HCT116 (cell line): ENCODE data around the gene NUDT8. TPM values are rescaled to one million over a fixed set of nuclear protein-coding genes. Genes with fewer than 3 reads are reported as not detected.

Experiments used
- ATAC-seq: fragments of 200-7000 bp; cut with Tn5 transposase; 2 replicates; pipeline ENCODE4 v1.9.1; 2020; ENCODE audit warnings: mild to moderate bottlenecking, moderate library complexity
- Bru-seq: library from RNA; stranded (reverse); fragments of 400-500 nt; gene quantifications from one replicate; lab custom pipeline; 2021; lab: Mats Ljungman, UMichigan
- BruChase-seq, 2 experiments: library from RNA; stranded (reverse); fragments of 400-500 nt; gene quantifications; one replicate each; lab custom pipeline; 2021; lab: Mats Ljungman, UMichigan
- BruUV-seq: library from RNA; stranded (reverse); fragments of 400-500 nt; replicated peaks from 2 replicates; lab custom pipeline; 2021; lab: Mats Ljungman, UMichigan
- CTCF ChIA-PET: fragments of 300-600 bp; sonication (Branson Sonifier 250); formaldehyde crosslinking; loops from one replicate; lab custom pipeline; 2021; ENCODE audit warnings: antibody characterized with exemption; lab: Charles Lee
- POLR2A ChIA-PET: fragments of 300-600, 350-600 bp; sonication (Branson Sonifier 250); formaldehyde crosslinking; loops from one replicate; lab custom pipeline; 2021; ENCODE audit warnings: antibody characterized with exemption; lab: Charles Lee
- RAD21 ChIA-PET, 2 experiments: fragments of 300-600 bp; sonication (Branson Sonifier 250); formaldehyde crosslinking; loops; one replicate each; lab custom pipeline; 2023; ENCODE audit warnings: low total read pairs in 2 of 2; ENCODE audit not compliant: uncharacterized antibody in 2 of 2, unreplicated experiment in 2 of 2, low non-redundant PET in 1 of 2; lab: Charles Lee
- DNase-seq: peaks from one replicate; pipeline ENCODE4 v3.0.0-alpha.2; 2010; ENCODE audit warnings: low read depth, low spot score
- H2AFZ ChIP-seq: fragments of 200-600 bp; shearing (Covaris generic), sonication (generic); 2 replicates; pipeline ENCODE4 v1.6.1; 2017; ENCODE audit warnings: low read depth, mixed run types, mixed read lengths, antibody characterized with exemption, low read length; ENCODE audit not compliant: poor library complexity, severe bottlenecking
- H3K27ac ChIP-seq: 2 replicates; pipeline ENCODE4 v1.5.1; 2012; ENCODE audit warnings: low read depth, low read length
- H3K27me3 ChIP-seq: fragments of 200-600 bp; sonication (generic); 2 replicates; pipeline ENCODE4 v1.6.1; 2016; ENCODE audit warnings: mixed run types, low read length, mixed read lengths; ENCODE audit not compliant: insufficient read depth
- H3K36me3 ChIP-seq, 2 experiments: fragments of 200-500 bp in 1 of 2; fragments of 200-600 bp in 1 of 2; sonication (Bioruptor generic) in 1 of 2; sonication (generic) in 1 of 2; 2 replicates each; pipeline versions ENCODE4 v1.5.1 to v1.6.1; 2014 to 2016; ENCODE audit warnings: low read length in 2 of 2, inconsistent platforms in 1 of 2, mixed read lengths in 1 of 2, mixed run types in 1 of 2; ENCODE audit not compliant: insufficient read depth in 2 of 2, control insufficient read depth in 1 of 2
- H3K4me1 ChIP-seq, 2 experiments: fragments of 200-600 bp in 1 of 2; sonication (generic) in 1 of 2; 2 replicates each; pipeline versions ENCODE4 v1.5.1 to v1.6.1; 2012 to 2017; ENCODE audit warnings: low read length in 2 of 2, inconsistent platforms in 1 of 2, mild to moderate bottlenecking in 1 of 2, mixed read lengths in 1 of 2, mixed run types in 1 of 2, moderate library complexity in 1 of 2; ENCODE audit not compliant: insufficient read depth in 2 of 2, control insufficient read depth in 1 of 2
- H3K4me2 ChIP-seq: fragments of 200-600 bp; sonication (generic); 2 replicates; pipeline ENCODE4 v1.6.1; 2017; ENCODE audit warnings: mixed run types, low read length, mixed read lengths
- H3K4me3 ChIP-seq, 2 experiments: fragments of 200-600 bp in 1 of 2; sonication (generic) in 1 of 2; replicated peaks in 1 of 2; 2 replicates each; pipeline ENCODE4 v1.5.1; 2011 to 2016; ENCODE audit warnings: low read length in 2 of 2, control low read depth in 1 of 2, low read depth in 1 of 2, mild to moderate bottlenecking in 1 of 2, mixed read lengths in 1 of 2, mixed run types in 1 of 2
- H3K79me2 ChIP-seq: fragments of 200-600 bp; sonication (generic); 2 replicates; pipeline ENCODE4 v1.6.1; 2017; ENCODE audit warnings: mild to moderate bottlenecking, mixed run types, low read length, moderate library complexity, mixed read lengths; ENCODE audit not compliant: insufficient read depth
- H3K9ac ChIP-seq: fragments of 200-600 bp; sonication (generic); 2 replicates; pipeline ENCODE4 v1.6.1; 2016; ENCODE audit warnings: low read length, mixed read lengths
- H3K9me2 ChIP-seq: fragments of 200-600 bp; sonication (generic), shearing (Covaris generic); 2 replicates; pipeline ENCODE4 v1.6.1; 2017; ENCODE audit warnings: mixed run types, mild to moderate bottlenecking, moderate library complexity; ENCODE audit not compliant: insufficient read depth
- H3K9me3 ChIP-seq, 2 experiments: fragments of 200-500 bp in 1 of 2; fragments of 200-600 bp in 1 of 2; sonication (Bioruptor generic) in 1 of 2; sonication (generic) in 1 of 2; 2 replicates each; pipeline ENCODE4 v1.6.1; 2014 to 2017; ENCODE audit warnings: low read length in 2 of 2, mixed read lengths in 2 of 2, inconsistent platforms in 1 of 2, low read depth in 1 of 2, mild to moderate bottlenecking in 1 of 2, mixed run types in 1 of 2, moderate library complexity in 1 of 2; ENCODE audit not compliant: control insufficient read depth in 1 of 2, insufficient read depth in 1 of 2
- H4K20me1 ChIP-seq: fragments of 200-600 bp; sonication (generic), shearing (Covaris generic); 2 replicates; pipeline ENCODE4 v1.6.1; 2017; ENCODE audit warnings: mixed run types, mild to moderate bottlenecking, moderate library complexity; ENCODE audit not compliant: insufficient read depth
- CBX3 ChIP-seq: IDR thresholded peaks from 2 replicates; pipeline ENCODE4 v1.6.1; 2012; ENCODE audit warnings: low read depth
- CTCF ChIP-seq, 3 experiments: fragments of 200-600 bp in 1 of 3; sonication (generic) in 1 of 3; IDR thresholded peaks in 2 of 3; conservative IDR thresholded peaks in 1 of 3; 2 replicates each; pipeline ENCODE4 v1.5.1; 2012 to 2017; ENCODE audit warnings: low read depth in 2 of 3, low read length in 2 of 3, antibody characterized with exemption in 1 of 3, borderline replicate concordance in 1 of 3, control low read depth in 1 of 3, mild to moderate bottlenecking in 1 of 3, mixed read lengths in 1 of 3, mixed run types in 1 of 3, moderate library complexity in 1 of 3; ENCODE audit not compliant: insufficient read depth in 1 of 3
- EZH2phosphoT487 ChIP-seq: fragments of 200-600 bp; IDR thresholded peaks from 2 replicates; pipeline ENCODE4 v1.6.1; 2018; ENCODE audit warnings: antibody characterized with exemption, borderline replicate concordance
- MAX ChIP-seq: IDR thresholded peaks from 2 replicates; pipeline ENCODE4 v1.6.1; 2012
- POLR2A ChIP-seq: IDR thresholded peaks from 2 replicates; pipeline ENCODE4 v1.7.0; 2011; ENCODE audit warnings: borderline replicate concordance; ENCODE audit not compliant: insufficient read depth, insufficient read length; ENCODE audit errors: extremely low read depth
- POLR2AphosphoS5 ChIP-seq: IDR thresholded peaks from 2 replicates; pipeline ENCODE4 v1.6.1; 2011; ENCODE audit warnings: mild to moderate bottlenecking, low read depth, low read length, moderate library complexity
- RAD21 ChIP-seq: IDR thresholded peaks from 2 replicates; pipeline ENCODE4 v1.6.1; 2012; ENCODE audit warnings: low read depth, mild to moderate bottlenecking
- ZFX ChIP-seq: fragments of 450-650 bp; IDR thresholded peaks from 2 replicates; pipeline ENCODE4 v1.6.1; 2017
- intact Hi-C: fragments of 100-400 bp; cut with micrococcal nuclease; formaldehyde crosslinking; loops from 2 replicates; pipeline ENCODE4 v1.10.0; 2022
- long read RNA-seq: library from polyadenylated mRNA; unstranded; transcript quantifications from one replicate; pipeline ENCODE4 v2.0.0, GENCODE V29; 2021; ENCODE audit not compliant: unreplicated experiment
- polyA plus RNA-seq: library from polyadenylated mRNA; unstranded; fragments of >200 nt; gene quantifications from 2 replicates; pipeline ENCODE4 v1.2.1, GENCODE V29; 2012; ENCODE audit warnings: missing spikeins
- total RNA-seq: library from RNA; stranded (reverse); gene quantifications from one replicate; pipeline ENCODE4 v1.2.1, GENCODE V29; 2021; ENCODE audit not compliant: unreplicated experiment

NUDT8 gene
- 18.7 TPM for total RNA-seq
- polyA plus RNA-seq = 18.5 and 19.0 TPM in 2 replicates
- Bru-seq, nascent RNA = percentile 44 among the genes with signal in this experiment
- percentile 45 among the genes with signal in this experiment for BruChase-seq, experiment 1, labeled RNA remaining after a 6-hour chase
- percentile 32 among the genes with signal in this experiment for BruChase-seq, experiment 2, labeled RNA remaining after a 2-hour chase
- long read RNA-seq, transcript NUDT8-202 (4 exons, 728 nt) = major isoform, 5 of 8 reads
- long read RNA-seq, partial matches to known transcripts = 3 of 8 reads
- long read RNA-seq, other reads (novel, unspliced or antisense) = 0 of 8 reads

- ChIA-PET CTCF (interaction anchor here (0.6 to 2.9 kb wide), 21 partner anchors 9 to 228 kb away, joined by 3 to 34 read pairs (median 9); partner anchors contain the start of genes ACY3, GSTP1, PPP1CA and TBX10), RAD21 (interaction anchor here (1.0 to 1.3 kb wide), 2 partner anchors 30 to 84 kb away, joined by 3 to 6 read pairs; no protein-coding TSS in a partner anchor)
- ATAC-seq (peak; percentile 71), DNase-seq (peak; percentile 63)
- intact Hi-C loops = loop anchor here (10.0 kb wide), 1 partner anchor 85 kb away; no protein-coding TSS in a partner anchor
- no TSS peak for BruUV-seq
- H3K4me2 ChIP-seq = peak within 1 kb of the TSS; percentile 96
- H3K9me3 ChIP-seq = no peaks in the 10 kb centered on the region
- H3K27ac ChIP-seq = peak within 1 kb of the TSS; percentile 96
- H2AFZ ChIP-seq = peak within 1 kb of the TSS; percentile 35
- peaks cover 5 to 25% of the 10 kb centered on the region in 2 experiments; a peak in 3 of 4 replicates for H3K4me1 ChIP-seq
- H3K36me3 ChIP-seq = no peaks in the 10 kb centered on the region
- no peaks in the 10 kb centered on the region for H3K9me2 ChIP-seq
- peak within 1 kb of the TSS; percentile 75 for H3K9ac ChIP-seq
- TF ChIP-seq EZH2phosphoT487 (no peak), RAD21 (peak; percentile 83), POLR2AphosphoS5 (peak; percentile 59; the same call in 1 of the 2 replicates), CBX3 (no peak), MAX (peak; percentile 90), ZFX (peak; percentile 26; the same call in 1 of the 2 replicates), POLR2A (peak; percentile 81), CTCF (IDR thresholded peaks at IDR 0.05 in 2 of 3, conservative IDR thresholded peaks at IDR 0.05 in 1 of 3; ENCODE audit: borderline replicate concordance in 1 of 3, insufficient read depth in 1 of 3, low read depth in 2 of 3, low read length in 2 of 3) (peak; percentile 86 to 89 (median 87))
- TF ChIP-seq, all 23 proteins: peak for 6
- Histone ChIP-seq H3K79me2 (no peaks in the 10 kb centered on the region), H3K4me3 (peak within 1 kb of the TSS; percentile 58 to 65), H3K27me3 (no peaks in the 10 kb centered on the region), H4K20me1 (no peaks in the 10 kb centered on the region)
- POLR2A ChIA-PET = interaction anchor here (0.6 to 1.2 kb wide), 7 partner anchors 9 to 606 kb away, joined by 3 to 6 read pairs (median 3); no protein-coding TSS in a partner anchor
Measured at GRCh38 chr11:67629386-67630227, at the start of gene NUDT8. TSS of gene NUDT8 (minus strand) at chr11:67629937. CDS start at chr11:67629911, 26 bp downstream.
